Kidney epithelial cell (primary cell): Measurements from ENCODE around the gene CTTNBP2. TPM values are rescaled to one million over a fixed set of nuclear protein-coding genes. Genes with fewer than 3 reads are reported as not detected.

Experiments used
- DNase-seq: peaks from one replicate; pipeline ENCODE4 v3.0.0-alpha.2; 2010; ENCODE audit warnings: low read depth
- H3K27me3 ChIP-seq: 2 replicates; pipeline ENCODE4 v1.6.0; 2011; ENCODE audit warnings: low read length; ENCODE audit not compliant: control insufficient read depth, insufficient read depth
- H3K36me3 ChIP-seq: 2 replicates; pipeline ENCODE4 v1.5.1; 2011; ENCODE audit warnings: low read length; ENCODE audit not compliant: control insufficient read depth, insufficient read depth
- H3K4me3 ChIP-seq: 2 replicates; pipeline ENCODE4 v1.5.1; 2011; ENCODE audit warnings: low read depth, mild to moderate bottlenecking, control low read depth, low read length
- total RNA-seq: library from RNA; depleted of rRNA; stranded (reverse); fragments of >200 nt; gene quantifications from 2 replicates; pipeline ENCODE4 v1.2.3, GENCODE V29; 2015
- TF ChIP-seq, protein P1 (sequence below): IDR thresholded peaks from 2 replicates; pipeline ENCODE4 v1.5.1; 2011; ENCODE audit warnings: mild to moderate bottlenecking, moderate library complexity, low read length, control low read depth, inconsistent platforms; ENCODE audit not compliant: insufficient read depth, poor library complexity, severe bottlenecking

The CTTNBP2 gene
- total RNA-seq, 1 donor from 2014 or later = 5.3 TPM

- Histone ChIP-seq H3K36me3 (peaks cover 3% of the 10 kb centered on the region), H3K27me3 (no peaks in the 10 kb centered on the region), H3K4me3 (no peak overlapping the region)
- TF ChIP-seq, protein P1, sequence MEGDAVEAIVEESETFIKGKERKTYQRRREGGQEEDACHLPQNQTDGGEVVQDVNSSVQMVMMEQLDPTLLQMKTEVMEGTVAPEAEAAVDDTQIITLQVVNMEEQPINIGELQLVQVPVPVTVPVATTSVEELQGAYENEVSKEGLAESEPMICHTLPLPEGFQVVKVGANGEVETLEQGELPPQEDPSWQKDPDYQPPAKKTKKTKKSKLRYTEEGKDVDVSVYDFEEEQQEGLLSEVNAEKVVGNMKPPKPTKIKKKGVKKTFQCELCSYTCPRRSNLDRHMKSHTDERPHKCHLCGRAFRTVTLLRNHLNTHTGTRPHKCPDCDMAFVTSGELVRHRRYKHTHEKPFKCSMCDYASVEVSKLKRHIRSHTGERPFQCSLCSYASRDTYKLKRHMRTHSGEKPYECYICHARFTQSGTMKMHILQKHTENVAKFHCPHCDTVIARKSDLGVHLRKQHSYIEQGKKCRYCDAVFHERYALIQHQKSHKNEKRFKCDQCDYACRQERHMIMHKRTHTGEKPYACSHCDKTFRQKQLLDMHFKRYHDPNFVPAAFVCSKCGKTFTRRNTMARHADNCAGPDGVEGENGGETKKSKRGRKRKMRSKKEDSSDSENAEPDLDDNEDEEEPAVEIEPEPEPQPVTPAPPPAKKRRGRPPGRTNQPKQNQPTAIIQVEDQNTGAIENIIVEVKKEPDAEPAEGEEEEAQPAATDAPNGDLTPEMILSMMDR = no peak
- DNase-seq = no peak
These were observed 65.6 kb downstream of the CTTNBP2 start for GRCh38 chr7:117807676-117808075.

DNA sequence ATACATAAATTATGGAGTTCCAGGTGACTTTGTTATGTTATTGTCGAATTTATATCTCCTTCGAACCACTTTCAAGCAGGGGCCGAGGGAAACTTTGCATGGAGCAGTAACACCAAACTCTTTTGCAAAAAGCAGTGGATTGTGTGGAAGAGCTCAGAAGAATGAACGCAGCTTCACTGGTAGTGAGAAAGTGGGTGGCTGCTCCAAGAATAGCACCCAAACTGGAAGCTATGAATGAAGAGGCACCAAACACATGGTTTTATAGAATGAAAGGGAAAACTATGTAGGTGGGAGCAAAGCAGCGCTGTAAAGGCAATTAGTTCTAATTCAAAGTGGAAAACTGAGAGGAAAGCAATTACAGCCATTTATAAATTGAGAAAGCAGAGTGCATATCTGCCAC lies 67.2 kb downstream of the CTTNBP2 start:
- H3K36me3 ChIP-seq = peaks cover 3% of the 10 kb centered on the region
- TF ChIP-seq, protein P1 = no peak
- no peak for DNase-seq
- H3K4me3 ChIP-seq = no peak overlapping the region
- H3K27me3 ChIP-seq = no peaks in the 10 kb centered on the region

GRCh38 chr7:117805241-117805640 lies 68.0 kb downstream of the CTTNBP2 start:
- DNase-seq = no peak
- Histone ChIP-seq H3K36me3 (peaks cover 3% of the 10 kb centered on the region), H3K27me3 (no peaks in the 10 kb centered on the region), H3K4me3 (no peak overlapping the region)
- TF ChIP-seq, protein P1 = no peak

DNA sequence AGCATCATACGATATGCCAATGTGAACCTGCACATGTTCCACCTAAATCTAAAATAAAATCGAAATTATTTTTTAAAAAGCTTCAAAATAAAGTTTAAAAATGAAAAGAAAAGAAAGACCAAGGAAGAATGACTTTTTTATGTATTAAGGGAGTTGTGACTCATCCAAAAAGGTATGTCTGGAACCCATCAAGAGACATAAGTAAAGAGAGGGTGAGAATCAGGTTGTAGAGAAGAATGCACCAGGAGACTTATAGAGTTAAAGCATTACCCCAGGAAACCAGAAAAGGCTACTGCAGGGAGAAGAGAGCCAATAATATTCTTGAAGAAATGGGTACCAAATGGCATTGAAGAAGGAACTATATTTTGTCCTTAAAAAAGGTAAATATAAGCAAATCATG lies 69.8 kb downstream of the CTTNBP2 start:
- H3K4me3 ChIP-seq = no peak overlapping the region
- TF ChIP-seq, protein P1 = no peak
- H3K27me3 ChIP-seq = no peaks in the 10 kb centered on the region
- no peak for DNase-seq
- peaks cover 2% of the 10 kb centered on the region for H3K36me3 ChIP-seq

DNA sequence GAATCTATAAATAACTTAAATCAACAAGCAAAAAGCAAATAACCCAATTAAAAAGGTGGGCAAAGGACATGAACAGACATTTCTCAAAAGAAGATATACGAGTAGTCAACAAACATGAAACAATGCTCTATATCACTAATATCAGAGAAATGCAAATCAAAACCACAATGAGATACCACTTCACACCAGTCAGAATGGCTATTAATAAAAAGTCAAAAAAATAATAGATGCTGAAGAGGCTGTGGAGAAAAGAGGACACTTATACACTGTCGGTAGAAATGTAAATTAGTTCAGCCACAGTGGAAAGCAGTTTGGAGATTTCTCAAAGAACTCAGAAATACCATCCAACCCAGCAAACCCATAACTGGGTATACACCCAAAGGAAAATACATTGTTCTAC lies 70.6 kb downstream of the CTTNBP2 start:
- TF ChIP-seq, protein P1 = no peak
- H3K27me3 ChIP-seq = no peaks in the 10 kb centered on the region
- DNase-seq = no peak
- H3K36me3 ChIP-seq = peaks cover 2% of the 10 kb centered on the region
- H3K4me3 ChIP-seq = no peak overlapping the region

DNA sequence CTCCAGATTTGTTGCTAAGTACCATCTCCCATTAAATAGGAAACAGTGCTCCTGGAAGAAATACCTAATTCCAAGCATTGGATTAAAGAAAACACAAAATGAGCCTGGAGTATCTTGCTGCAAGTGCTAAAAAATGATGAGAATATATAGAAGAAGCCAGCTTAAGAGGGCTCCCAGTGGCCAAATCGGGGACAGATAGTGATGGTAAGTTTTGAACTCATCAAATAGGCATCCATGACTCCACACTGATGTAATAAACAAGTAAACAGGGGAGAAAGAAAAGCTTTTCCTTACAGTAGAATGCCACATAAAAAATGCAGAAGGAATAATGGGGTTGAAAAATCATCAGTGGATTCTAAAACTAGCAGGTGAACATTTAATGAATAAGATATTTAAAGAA lies 72.4 kb downstream of the CTTNBP2 start:
- no peaks in the 10 kb centered on the region for H3K27me3 ChIP-seq
- H3K36me3 ChIP-seq = peaks cover 2% of the 10 kb centered on the region
- no peak for DNase-seq
- TF ChIP-seq, protein P1 = no peak
- no peak overlapping the region for H3K4me3 ChIP-seq
